NCI-H128 (cell line): ENCODE results near the gene ADCY2.

Source experiments
- DNase-seq: peaks from one replicate; lab custom pipeline; 2025; ENCODE audit not compliant: unreplicated experiment; lab: John Stamatoyannopoulos, UW

The ADCY2 gene

GRCh38 chr5:7395947-7396712, at the start of gene ADCY2:
ADCY2 (plus strand) TSS chr5:7396138; CDS start chr5:7396297, 159 bp downstream.
- DNase-seq = no peak

GRCh38 chr5:7347377-7347776, 48.6 kb upstream of the ADCY2 start:
- no peak for DNase-seq

- DNase-seq = no peak
Observed at GRCh38 chr5:7348168-7348854, 47.6 kb upstream of the ADCY2 start.

- no peak for DNase-seq
Observed at GRCh38 chr5:7361593-7361992, 34.3 kb upstream of the ADCY2 start.

GRCh38 chr5:7363067-7363677, 32.8 kb upstream of the ADCY2 start:
- no peak for DNase-seq

GRCh38 chr5:7364226-7364875, 31.6 kb upstream of the ADCY2 start:
- no peak for DNase-seq

GRCh38 chr5:7367780-7368179, 28.2 kb upstream of the ADCY2 start:
- DNase-seq = no peak

- no peak for DNase-seq
Observed at GRCh38 chr5:7372399-7372798, 23.5 kb upstream of the ADCY2 start.

- DNase-seq = no peak
Observed at GRCh38 chr5:7374186-7374585, 21.8 kb upstream of the ADCY2 start.

GRCh38 chr5:7375457-7375856, 20.5 kb upstream of the ADCY2 start:
- DNase-seq = no peak

GRCh38 chr5:7376871-7377270, 19.1 kb upstream of the ADCY2 start:
- DNase-seq = no peak

- DNase-seq = no peak
Observed at GRCh38 chr5:7377761-7378160, 18.2 kb upstream of the ADCY2 start.

- DNase-seq = no peak
Observed at GRCh38 chr5:7382588-7382987, 13.3 kb upstream of the ADCY2 start.

GRCh38 chr5:7385681-7386080, 10.3 kb upstream of the ADCY2 start:
- no peak for DNase-seq

- DNase-seq = no peak
Observed at GRCh38 chr5:7388553-7388952, 7.4 kb upstream of the ADCY2 start.

GRCh38 chr5:7391215-7391614, 4.7 kb upstream of the ADCY2 start:
- no peak for DNase-seq

- DNase-seq = peak; percentile 56
Observed at GRCh38 chr5:7391814-7392692, 3.9 kb upstream of the ADCY2 start.

GRCh38 chr5:7392693-7393024, 3.3 kb upstream of the ADCY2 start:
- no peak for DNase-seq

- no peak for DNase-seq
Observed at GRCh38 chr5:7393921-7394799, 1.8 kb upstream of the ADCY2 start.

GRCh38 chr5:7394889-7395431, 978 bp upstream of the ADCY2 start:
- no peak for DNase-seq
